Panc1 (cell line): ENCODE data around the gene CPB1. TPM values are rescaled to one million over a fixed set of nuclear protein-coding genes. Genes with fewer than 3 reads are reported as not detected.

Source experiments
- ATAC-seq: fragments of 200-7000 bp; cut with Tn5 transposase; 2 replicates; pipeline ENCODE4 v1.9.1; 2020; ENCODE audit warnings: mild to moderate bottlenecking, moderate library complexity
- BruUV-seq: library from RNA; stranded (reverse); fragments of 400-500 nt; replicated peaks from 2 replicates; lab custom pipeline; 2021; lab: Mats Ljungman, UMichigan
- CTCF ChIA-PET: fragments of 300-600 bp; sonication (Branson Sonifier 250); formaldehyde crosslinking; loops from one replicate; lab custom pipeline; 2022; ENCODE audit warnings: antibody characterized with exemption; lab: Charles Lee
- POLR2A ChIA-PET: fragments of 300-600 bp; sonication (Branson Sonifier 250); formaldehyde crosslinking; loops from one replicate; lab custom pipeline; 2022; ENCODE audit warnings: antibody characterized with exemption; lab: Charles Lee
- DNase-seq: peaks from one replicate; pipeline ENCODE4 v3.0.0-alpha.2; 2010; ENCODE audit warnings: low read depth, low spot score
- H3K27ac ChIP-seq: 2 replicates; pipeline ENCODE4 v1.5.1; 2011; ENCODE audit warnings: mild to moderate bottlenecking, low read length, inconsistent platforms
- H3K27me3 ChIP-seq: fragments of 200-500 bp; sonication (Bioruptor generic); 2 replicates; pipeline ENCODE4 v1.6.0; 2014; ENCODE audit warnings: low read length, inconsistent platforms; ENCODE audit not compliant: control insufficient read depth, insufficient read depth
- H3K36me3 ChIP-seq: fragments of 200-500 bp; sonication (Bioruptor generic); 2 replicates; pipeline ENCODE4 v1.5.1; 2014; ENCODE audit warnings: inconsistent platforms, mild to moderate bottlenecking, low read length, moderate library complexity; ENCODE audit not compliant: control insufficient read depth, insufficient read depth
- H3K4me1 ChIP-seq: 2 replicates; pipeline ENCODE4 v1.5.1; 2011; ENCODE audit warnings: inconsistent platforms, mild to moderate bottlenecking, low read length, moderate library complexity; ENCODE audit not compliant: control insufficient read depth, insufficient read depth
- H3K4me3 ChIP-seq, 2 experiments: 2 replicates each; pipeline ENCODE4 v1.5.1; 2011 to 2012; ENCODE audit warnings: low read depth in 2 of 2, low read length in 2 of 2, mild to moderate bottlenecking in 2 of 2, inconsistent platforms in 1 of 2, moderate library complexity in 1 of 2
- H3K9me3 ChIP-seq: fragments of 200-500 bp; sonication (Bioruptor generic); 2 replicates; pipeline ENCODE4 v1.5.1; 2014; ENCODE audit warnings: low read depth, mild to moderate bottlenecking, inconsistent platforms, low read length, moderate library complexity; ENCODE audit not compliant: control insufficient read depth, insufficient read depth
- POLR2AphosphoS5 ChIP-seq: IDR thresholded peaks from 2 replicates; pipeline ENCODE4 v1.6.1; 2012; ENCODE audit warnings: mild to moderate bottlenecking, low read depth, low read length, moderate library complexity
- SIN3A ChIP-seq: IDR thresholded peaks from 2 replicates; pipeline ENCODE4 v1.6.1; 2012; ENCODE audit warnings: low read depth, mild to moderate bottlenecking, low read length, moderate library complexity, borderline replicate concordance; ENCODE audit not compliant: insufficient read depth
- TCF7L2 ChIP-seq: IDR thresholded peaks from 2 replicates; pipeline ENCODE4 v1.6.1; 2011; ENCODE audit warnings: mild to moderate bottlenecking, low read depth, low read length, inconsistent platforms
- in situ Hi-C: cut with HindIII; loops from 2 replicates; pipeline ENCODE4 v1.10.0; 2016; ENCODE audit warnings: low sequenced_read_pairs, low pct_unique_long_range_greater_than_20kb
- intact Hi-C: fragments of 100-400 bp; cut with micrococcal nuclease; formaldehyde crosslinking; loops from one replicate; pipeline ENCODE4 v1.10.0; 2022; ENCODE audit not compliant: unreplicated experiment
- total RNA-seq: library from RNA; stranded (reverse); gene quantifications from one replicate; pipeline ENCODE4 v1.2.1, GENCODE V29; 2021; ENCODE audit not compliant: unreplicated experiment
- TF ChIP-seq, protein P1 (sequence below): fragments of 450-650 bp; IDR thresholded peaks from 2 replicates; pipeline ENCODE4 v1.5.1; 2017; ENCODE audit warnings: mild to moderate bottlenecking
- TF ChIP-seq, protein P2 (sequence below), 2 experiments: IDR thresholded peaks; 2 replicates each; pipeline ENCODE4 v1.6.1; 2011 to 2012; ENCODE audit warnings: low read depth in 2 of 2, control low read depth in 1 of 2, low read length in 1 of 2, mild to moderate bottlenecking in 1 of 2, moderate library complexity in 1 of 2; ENCODE audit not compliant: insufficient read depth in 1 of 2

Gene CPB1
- total RNA-seq, 1 experiment from 2014 or later, result 4.4 TPM

DNA sequence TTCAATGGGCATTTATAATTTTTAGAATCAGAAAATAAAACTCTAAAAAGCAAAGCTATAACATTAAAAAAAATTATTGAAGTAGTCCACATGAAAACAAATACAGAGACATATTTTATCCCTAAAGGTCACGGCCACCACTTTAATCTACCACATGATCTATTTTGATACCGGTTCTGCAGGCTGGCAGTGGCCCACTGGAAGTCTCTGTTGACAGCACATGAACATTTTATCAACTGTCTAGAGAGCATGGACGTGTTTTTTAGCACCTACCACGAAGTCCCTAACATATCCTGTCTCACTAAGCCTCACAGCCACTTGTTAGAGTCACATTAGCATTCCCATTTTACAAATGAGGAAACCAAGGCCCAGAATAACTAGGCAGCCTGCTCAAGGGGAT lies 35.7 kb downstream of the CPB1 start:
- Histone ChIP-seq H3K36me3 (no peaks in the 10 kb centered on the region), H3K9me3 (no peaks in the 10 kb centered on the region), H3K4me1 (no peaks in the 10 kb centered on the region), H3K4me3 (no peak overlapping the region), H3K27ac (no peak overlapping the region), H3K27me3 (peaks cover 23% of the 10 kb centered on the region)
- intact Hi-C loops, result no loop called here
- ChIA-PET POLR2A (no interaction called here), CTCF (interaction anchor here (0.7 kb wide), 1 partner anchor 7 kb away, joined by 3 read pairs; no protein-coding TSS in a partner anchor)
- BruUV-seq, result no TSS peak
- ATAC-seq (no peak), DNase-seq (no peak)
- TF ChIP-seq TCF7L2, result no peak
- TF ChIP-seq, protein P1, sequence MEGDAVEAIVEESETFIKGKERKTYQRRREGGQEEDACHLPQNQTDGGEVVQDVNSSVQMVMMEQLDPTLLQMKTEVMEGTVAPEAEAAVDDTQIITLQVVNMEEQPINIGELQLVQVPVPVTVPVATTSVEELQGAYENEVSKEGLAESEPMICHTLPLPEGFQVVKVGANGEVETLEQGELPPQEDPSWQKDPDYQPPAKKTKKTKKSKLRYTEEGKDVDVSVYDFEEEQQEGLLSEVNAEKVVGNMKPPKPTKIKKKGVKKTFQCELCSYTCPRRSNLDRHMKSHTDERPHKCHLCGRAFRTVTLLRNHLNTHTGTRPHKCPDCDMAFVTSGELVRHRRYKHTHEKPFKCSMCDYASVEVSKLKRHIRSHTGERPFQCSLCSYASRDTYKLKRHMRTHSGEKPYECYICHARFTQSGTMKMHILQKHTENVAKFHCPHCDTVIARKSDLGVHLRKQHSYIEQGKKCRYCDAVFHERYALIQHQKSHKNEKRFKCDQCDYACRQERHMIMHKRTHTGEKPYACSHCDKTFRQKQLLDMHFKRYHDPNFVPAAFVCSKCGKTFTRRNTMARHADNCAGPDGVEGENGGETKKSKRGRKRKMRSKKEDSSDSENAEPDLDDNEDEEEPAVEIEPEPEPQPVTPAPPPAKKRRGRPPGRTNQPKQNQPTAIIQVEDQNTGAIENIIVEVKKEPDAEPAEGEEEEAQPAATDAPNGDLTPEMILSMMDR, result no peak
- no peak for TF ChIP-seq POLR2AphosphoS5
- TF ChIP-seq, protein P2, sequence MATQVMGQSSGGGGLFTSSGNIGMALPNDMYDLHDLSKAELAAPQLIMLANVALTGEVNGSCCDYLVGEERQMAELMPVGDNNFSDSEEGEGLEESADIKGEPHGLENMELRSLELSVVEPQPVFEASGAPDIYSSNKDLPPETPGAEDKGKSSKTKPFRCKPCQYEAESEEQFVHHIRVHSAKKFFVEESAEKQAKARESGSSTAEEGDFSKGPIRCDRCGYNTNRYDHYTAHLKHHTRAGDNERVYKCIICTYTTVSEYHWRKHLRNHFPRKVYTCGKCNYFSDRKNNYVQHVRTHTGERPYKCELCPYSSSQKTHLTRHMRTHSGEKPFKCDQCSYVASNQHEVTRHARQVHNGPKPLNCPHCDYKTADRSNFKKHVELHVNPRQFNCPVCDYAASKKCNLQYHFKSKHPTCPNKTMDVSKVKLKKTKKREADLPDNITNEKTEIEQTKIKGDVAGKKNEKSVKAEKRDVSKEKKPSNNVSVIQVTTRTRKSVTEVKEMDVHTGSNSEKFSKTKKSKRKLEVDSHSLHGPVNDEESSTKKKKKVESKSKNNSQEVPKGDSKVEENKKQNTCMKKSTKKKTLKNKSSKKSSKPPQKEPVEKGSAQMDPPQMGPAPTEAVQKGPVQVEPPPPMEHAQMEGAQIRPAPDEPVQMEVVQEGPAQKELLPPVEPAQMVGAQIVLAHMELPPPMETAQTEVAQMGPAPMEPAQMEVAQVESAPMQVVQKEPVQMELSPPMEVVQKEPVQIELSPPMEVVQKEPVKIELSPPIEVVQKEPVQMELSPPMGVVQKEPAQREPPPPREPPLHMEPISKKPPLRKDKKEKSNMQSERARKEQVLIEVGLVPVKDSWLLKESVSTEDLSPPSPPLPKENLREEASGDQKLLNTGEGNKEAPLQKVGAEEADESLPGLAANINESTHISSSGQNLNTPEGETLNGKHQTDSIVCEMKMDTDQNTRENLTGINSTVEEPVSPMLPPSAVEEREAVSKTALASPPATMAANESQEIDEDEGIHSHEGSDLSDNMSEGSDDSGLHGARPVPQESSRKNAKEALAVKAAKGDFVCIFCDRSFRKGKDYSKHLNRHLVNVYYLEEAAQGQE (IDR thresholded peaks at IDR 0.05; ENCODE audit: insufficient read depth in 1 of 2, low read depth in 2 of 2, low read length in 1 of 2), result no peak
- TF ChIP-seq SIN3A, result no peak
- in situ Hi-C loops, result no loop called here

DNA sequence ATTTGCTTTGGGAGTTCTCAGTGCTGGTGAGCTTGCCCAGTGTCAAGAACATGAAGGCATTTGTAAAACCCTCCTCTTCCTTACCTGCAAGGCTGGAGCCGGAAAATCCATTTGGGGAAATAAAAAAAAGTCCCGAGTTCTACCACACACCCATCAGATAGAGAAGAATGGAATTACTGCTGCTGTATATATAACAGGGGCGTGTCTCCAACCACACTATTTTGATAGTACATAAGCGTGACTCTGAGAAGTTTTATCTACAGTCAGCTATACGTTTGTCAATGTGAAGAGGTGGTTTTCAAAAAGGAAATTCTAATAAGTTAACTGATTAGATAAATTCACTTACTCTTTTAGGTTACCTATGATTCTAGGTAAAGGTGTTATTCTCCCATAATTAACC lies 36.2 kb downstream of the CPB1 start:
- H3K36me3 ChIP-seq, result no peaks in the 10 kb centered on the region
- POLR2A ChIA-PET, result no interaction called here
- H3K27me3 ChIP-seq, result peaks cover 23% of the 10 kb centered on the region
- intact Hi-C loops, result no loop called here
- no peaks in the 10 kb centered on the region for H3K9me3 ChIP-seq
- BruUV-seq, result no TSS peak
- CTCF ChIA-PET, result no interaction called here
- in situ Hi-C loops, result no loop called here
- no peaks in the 10 kb centered on the region for H3K4me1 ChIP-seq
- H3K4me3 ChIP-seq, result no peak overlapping the region
- TF ChIP-seq, protein P2 (IDR thresholded peaks at IDR 0.05; ENCODE audit: insufficient read depth in 1 of 2, low read depth in 2 of 2, low read length in 1 of 2), result no peak
- TF ChIP-seq SIN3A, result no peak
- TF ChIP-seq POLR2AphosphoS5, result no peak
- no peak for TF ChIP-seq TCF7L2
- no peak for DNase-seq
- ATAC-seq, result no peak
- H3K27ac ChIP-seq, result no peak overlapping the region
